ENCODE results near the gene KRT77.

Gene KRT77

GRCh38 chr12:52650520-52651081, 52.7 kb downstream of the KRT77 start:
- no peak for DNase-seq

GRCh38 chr12:52649066-52649465, 54.3 kb downstream of the KRT77 start:
- no peak for DNase-seq

DNA sequence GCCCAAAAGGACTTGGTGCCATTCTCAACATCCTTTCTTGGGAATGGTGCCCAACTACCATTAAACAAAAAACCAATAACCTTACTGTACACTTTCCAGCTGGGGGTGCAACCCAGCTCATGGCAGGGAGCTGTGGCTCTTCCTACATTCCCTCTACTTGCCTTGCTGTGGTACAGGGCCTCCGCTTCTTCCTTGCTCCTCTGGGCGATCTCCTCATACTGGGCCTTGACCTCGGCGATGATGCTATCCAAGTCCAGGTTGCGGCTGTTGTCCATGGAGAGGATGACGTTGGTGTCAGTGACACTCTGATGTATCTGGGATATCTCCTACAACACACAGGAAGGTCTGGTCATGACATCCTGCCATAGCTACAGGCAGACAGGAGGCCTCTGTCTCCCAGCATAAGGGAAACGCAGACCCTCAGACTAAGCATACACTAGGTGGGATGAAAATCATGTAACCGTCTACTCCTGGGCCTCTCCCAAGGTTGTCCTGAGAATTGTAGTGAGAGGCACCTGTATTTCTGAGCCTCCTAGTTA, 55.2 kb downstream of the KRT77 start:
- DNase-seq = no peak

GRCh38 chr12:52647601-52648000, 55.7 kb downstream of the KRT77 start:
- no peak for DNase-seq

- no peak for DNase-seq
Measured at GRCh38 chr12:52646613-52647012, 56.7 kb downstream of the KRT77 start.

GRCh38 chr12:52645982-52646381, 57.3 kb downstream of the KRT77 start:
- no peak for DNase-seq

- no peak for DNase-seq
Measured at GRCh38 chr12:52645120-52645761, 58.1 kb downstream of the KRT77 start.

- DNase-seq = no peak
Measured at GRCh38 chr12:52644078-52644415, 59.3 kb downstream of the KRT77 start.

GRCh38 chr12:52643233-52644077, 59.9 kb downstream of the KRT77 start:
- no peak for DNase-seq

DNA sequence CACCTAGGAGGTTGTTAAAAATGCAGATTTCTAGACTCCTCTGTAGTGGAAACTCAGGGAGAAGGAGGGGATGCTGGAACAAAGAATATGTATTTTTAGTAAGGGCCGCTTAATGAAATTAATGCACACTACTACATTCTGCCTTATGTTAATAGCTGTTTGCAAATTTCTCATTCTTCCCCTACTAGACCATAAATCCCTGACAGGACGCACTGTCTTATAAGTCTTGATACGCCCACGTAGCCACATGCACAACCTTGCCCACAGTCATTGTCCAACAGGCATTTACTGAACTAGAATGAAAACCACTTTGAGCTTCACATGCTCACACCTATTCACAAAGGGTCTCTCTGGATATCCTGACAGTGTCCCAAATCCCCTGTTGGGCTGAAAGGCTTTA, 61.9 kb downstream of the KRT77 start:
- DNase-seq = no peak

Data from activated CD4-positive, CD25-positive, alpha-beta regulatory T cell treated with anti-CD3 and anti-CD28 coated beads, Interleukin-2, amount 50 U/mL, for 72 hours (primary cell).